Activated T-cell treated with anti-CD3 and anti-CD28 coated beads, Interleukin-2, amount 50 U/mL, for 24 hours (primary cell): Measurements from ENCODE around the gene DIS3.

Experiments
- DNase-seq: peaks from one replicate; pipeline ENCODE4 v3.0.0-alpha.2; 2020
- H3K27ac Mint-ChIP-seq: 2 replicates; pipeline ENCODE4 v1.8.0; 2020; ENCODE audit warnings: mild to moderate bottlenecking, mixed read lengths
- H3K27me3 Mint-ChIP-seq: 2 replicates; pipeline ENCODE4 v1.8.0; 2020; ENCODE audit warnings: mixed read lengths
- H3K36me3 Mint-ChIP-seq: 2 replicates; pipeline ENCODE4 v1.8.0; 2020; ENCODE audit warnings: low read depth, mixed read lengths
- H3K4me1 Mint-ChIP-seq: 2 replicates; pipeline ENCODE4 v1.8.0; 2020; ENCODE audit warnings: low read depth, mixed read lengths
- H3K4me3 Mint-ChIP-seq: 2 replicates; pipeline ENCODE4 v1.8.0; 2020; ENCODE audit warnings: mild to moderate bottlenecking, moderate library complexity, mixed read lengths
- H3K9me3 Mint-ChIP-seq: 2 replicates; pipeline ENCODE4 v1.8.0; 2020; ENCODE audit warnings: mixed read lengths

The DIS3 gene

GRCh38 chr13:72716776-72717175, 64.9 kb downstream of the DIS3 start:
- Mint-ChIP-seq H3K36me3 (peaks cover 98% of the 10 kb centered on the region), H3K27ac (no peak overlapping the region), H3K9me3 (peaks cover 17% of the 10 kb centered on the region), H3K4me1 (peaks cover 28% of the 10 kb centered on the region), H3K27me3 (no peaks in the 10 kb centered on the region), H3K4me3 (no peak overlapping the region)
- DNase-seq, result no peak
